Lung (tissue), 12 donors: ENCODE measurements around the gene CACNA1E. TPM values are rescaled to one million over a fixed set of nuclear protein-coding genes. Genes with fewer than 3 reads are reported as not detected.
"Not testable (repeated sequence)": the region's sequence is repeated elsewhere in the genome, so short reads cannot be mapped to it uniquely, and the experiment has no call there.

Experiments used
- ATAC-seq: fragments of 200-7000 bp; cut with Tn5 transposase; one replicate; pipeline ENCODE4 v1.9.1; 2020; ENCODE audit warnings: moderate number of reproducible peaks; ENCODE audit not compliant: insufficient read depth, low FRiP score
- DNase-seq, 3 donors: peaks; one replicate each; pipeline ENCODE4 v3.0.0-alpha.2; 2013 to 2017
- H3K27ac ChIP-seq, 2 donors: one replicate each; pipeline ENCODE4 v1.5.1; 2013; ENCODE audit warnings: mild to moderate bottlenecking in 2 of 2, moderate library complexity in 2 of 2, control low read depth in 1 of 2, inconsistent platforms in 1 of 2, low read depth in 1 of 2, low read length in 1 of 2
- H3K27me3 ChIP-seq, 3 donors: one replicate each; pipeline ENCODE4 v1.5.1; 2013; ENCODE audit warnings: low read length in 2 of 3; ENCODE audit not compliant: control insufficient read depth in 3 of 3, insufficient read depth in 3 of 3
- H3K36me3 ChIP-seq, 4 donors: one replicate each; pipeline ENCODE4 v1.5.1; 2013; ENCODE audit warnings: low read length in 4 of 4, mild to moderate bottlenecking in 1 of 4, moderate library complexity in 1 of 4; ENCODE audit not compliant: control insufficient read depth in 4 of 4, insufficient read depth in 4 of 4
- H3K4me1 ChIP-seq, 5 donors: one replicate each; pipeline ENCODE4 v1.5.1; 2013; ENCODE audit warnings: low read length in 5 of 5, mild to moderate bottlenecking in 2 of 5, moderate library complexity in 1 of 5; ENCODE audit not compliant: control insufficient read depth in 5 of 5, insufficient read depth in 5 of 5
- H3K4me3 ChIP-seq: one replicate; pipeline ENCODE4 v1.5.1; 2013; ENCODE audit warnings: mild to moderate bottlenecking, control low read depth, moderate library complexity
- H3K9ac ChIP-seq, 2 donors: one replicate each; pipeline ENCODE4 v1.5.1; 2013; ENCODE audit warnings: low read length in 2 of 2, control low read depth in 1 of 2; ENCODE audit not compliant: insufficient read depth in 1 of 2
- H3K9me3 ChIP-seq, 4 donors: one replicate each; pipeline ENCODE4 v1.5.1; 2013; ENCODE audit warnings: low read length in 3 of 4, mild to moderate bottlenecking in 1 of 4, moderate library complexity in 1 of 4; ENCODE audit not compliant: control insufficient read depth in 4 of 4, insufficient read depth in 3 of 4
- CTCF ChIP-seq: IDR thresholded peaks from 2 replicates; pipeline ENCODE4 v1.5.1; 2012; ENCODE audit warnings: mild to moderate bottlenecking; ENCODE audit errors: control extremely low read depth, extremely low read depth
- WGBS, 2 donors: extraction: QIAGEN DNeasy Blood & Tissue Kit; methylation state at CpG; one replicate each; pipeline ENCODE4 v1.1.7; 2013; 5-methylcytosine and 5-hydroxymethylcytosine counted together
- polyA plus RNA-seq, 2 donors: library from polyadenylated mRNA; stranded (reverse); fragments of 200-250 nt; gene quantifications; one replicate each; pipeline ENCODE4 v1.2.1, GENCODE V29; 2013
- total RNA-seq, 2 donors: library from RNA; depleted of rRNA in 1 of 2; stranded (reverse); fragments of >200 nt in 1 of 2; gene quantifications; one replicate each; pipeline ENCODE4 v1.2.1, GENCODE V29; 2014 to 2021
- donor health status: control.
- donor health status: control.
- donor health status: Bipolar disorder and iron deficiency.
- donor health status: healthy.
- donor health status: DM: yes; HTN: yes; CAD: no.

Gene CACNA1E
- total and polyA plus RNA-seq, 4 donors: 0.02 to 1.4 (median 0.80) TPM

GRCh38 chr1:181541947-181542346 is 58.6 kb downstream of the CACNA1E start:
- no peak for ATAC-seq
- no peak for TF ChIP-seq CTCF
- Histone ChIP-seq H3K4me3 (no peak overlapping the region), H3K9me3 (no peaks in the 10 kb centered on the region), H3K4me1 (no peaks in the 10 kb centered on the region), H3K9ac (no peak overlapping the region), H3K36me3 (no peaks in the 10 kb centered on the region), H3K27ac (no peak overlapping the region), H3K27me3 (no peaks in the 10 kb centered on the region)
- WGBS, 2 donors: 51 to 76% methylated on average over 2 of the region's 2 CpGs
- DNase-seq: no peak

GRCh38 chr1:181542406-181542805 is 59.1 kb downstream of the CACNA1E start:
- not testable (repeated sequence) for H3K36me3 ChIP-seq, H3K4me1 ChIP-seq, ATAC-seq, H3K9me3 ChIP-seq, H3K27me3 ChIP-seq, DNase-seq, H3K27ac ChIP-seq, H3K4me3 ChIP-seq, H3K9ac ChIP-seq
- WGBS, 2 donors: 57 to 63% methylated on average over 4 of the region's 4 CpGs

GRCh38 chr1:181545395-181545794 is 62.1 kb downstream of the CACNA1E start:
- Histone ChIP-seq H3K4me3 (no peak overlapping the region), H3K9me3 (no peaks in the 10 kb centered on the region), H3K4me1 (peaks cover 0 to 7% (median 0%) of the 10 kb centered on the region in 5 donors), H3K27ac (no peak overlapping the region), H3K27me3 (no peaks in the 10 kb centered on the region), H3K9ac (no peak overlapping the region), H3K36me3 (no peaks in the 10 kb centered on the region)
- no peak for TF ChIP-seq CTCF
- ATAC-seq: no peak
- 24% methylated on average over 4 of the region's 4 CpGs for WGBS, 2 donors
- no peak for DNase-seq

- no peak overlapping the region for H3K9ac ChIP-seq
- H3K36me3 ChIP-seq: no peaks in the 10 kb centered on the region
- no peak overlapping the region for H3K27ac ChIP-seq
- H3K4me1 ChIP-seq: peaks cover 0 to 20% (median 0%) of the 10 kb centered on the region in 5 donors
- 81 to 95% methylated on average over 2 of the region's 2 CpGs for WGBS, 2 donors
- no peaks in the 10 kb centered on the region for H3K27me3 ChIP-seq
- no peaks in the 10 kb centered on the region for H3K9me3 ChIP-seq
- TF ChIP-seq CTCF: no peak
- DNase-seq: no peak
- no peak overlapping the region for H3K4me3 ChIP-seq
- ATAC-seq: no peak
Measured at GRCh38 chr1:181548497-181548896, 65.2 kb downstream of the CACNA1E start.
